Naive thymus-derived CD4-positive, alpha-beta T cell (primary cell): Measurements from ENCODE around the gene NAV2. TPM values are rescaled to one million over a fixed set of nuclear protein-coding genes. Genes with fewer than 3 reads are reported as not detected.

ENCODE experiments used
- ATAC-seq: fragments of 150-1000 bp; cut with Tn5 transposase; 2 replicates; pipeline ENCODE4 v1.10.0; 2021; ENCODE audit warnings: mild to moderate bottlenecking, moderate library complexity
- CTCF ChIA-PET: fragments of 350-600 bp; sonication (Branson Sonifier 250); formaldehyde crosslinking; loops from one replicate; lab custom pipeline; 2021; ENCODE audit warnings: antibody characterized with exemption; lab: Charles Lee
- POLR2A ChIA-PET: fragments of 350-600 bp; sonication (Branson Sonifier 250); formaldehyde crosslinking; loops from one replicate; lab custom pipeline; 2021; ENCODE audit warnings: antibody characterized with exemption, inconsistent platforms; lab: Charles Lee
- DNase-seq, 9 donors: peaks; one replicate each; pipeline versions ENCODE4 v3.0.0 to v3.0.0-alpha.2; 2020 to 2022; ENCODE audit warnings: mixed read lengths in 1 of 9
- H3K27ac ChIP-seq: one replicate; pipeline ENCODE4 v1.7.0; 2013; ENCODE audit warnings: mild to moderate bottlenecking, low read depth, low read length, moderate library complexity
- H3K27me3 ChIP-seq, 2 donors: one replicate each; pipeline ENCODE4 v1.7.0; 2013; ENCODE audit warnings: low read length in 2 of 2, mild to moderate bottlenecking in 2 of 2, moderate library complexity in 2 of 2; ENCODE audit not compliant: control insufficient read depth in 2 of 2, insufficient read depth in 2 of 2
- H3K36me3 ChIP-seq, 3 experiments: 1 replicate in 2 of 3; 2 replicates in 1 of 3; pipeline ENCODE4 v1.7.0; 2013; ENCODE audit warnings: low read length in 3 of 3, mild to moderate bottlenecking in 3 of 3, moderate library complexity in 1 of 3; ENCODE audit not compliant: insufficient read depth in 3 of 3, control insufficient read depth in 2 of 3
- H3K4me1 ChIP-seq, 2 donors: one replicate each; pipeline ENCODE4 v1.7.0; 2013; ENCODE audit warnings: low read length in 2 of 2, mild to moderate bottlenecking in 2 of 2, moderate library complexity in 1 of 2; ENCODE audit not compliant: control insufficient read depth in 2 of 2, insufficient read depth in 2 of 2
- H3K4me3 ChIP-seq: 2 replicates; pipeline ENCODE4 v1.7.0; 2013; ENCODE audit warnings: mild to moderate bottlenecking, low read length
- H3K9me3 ChIP-seq, 3 experiments: 1 replicate in 2 of 3; 2 replicates in 1 of 3; pipeline ENCODE4 v1.7.0; 2013; ENCODE audit warnings: low read length in 3 of 3; ENCODE audit not compliant: control insufficient read depth in 2 of 3
- H3K27ac Mint-ChIP-seq, 9 donors: one replicate each; pipeline ENCODE4 v1.8.0; 2020 to 2022; ENCODE audit warnings: mixed read lengths in 9 of 9, mild to moderate bottlenecking in 8 of 9, moderate library complexity in 5 of 9, inconsistent platforms in 2 of 9
- H3K27me3 Mint-ChIP-seq, 5 donors: one replicate each; pipeline ENCODE4 v1.8.0; 2021 to 2022; ENCODE audit warnings: mixed read lengths in 5 of 5, mild to moderate bottlenecking in 1 of 5
- H3K36me3 Mint-ChIP-seq, 5 donors: one replicate each; pipeline ENCODE4 v1.8.0; 2020 to 2022; ENCODE audit warnings: mixed read lengths in 5 of 5, mild to moderate bottlenecking in 3 of 5, inconsistent platforms in 1 of 5
- H3K4me1 Mint-ChIP-seq, 7 donors: one replicate each; pipeline ENCODE4 v1.8.0; 2020 to 2022; ENCODE audit warnings: mixed read lengths in 7 of 7, mild to moderate bottlenecking in 3 of 7, inconsistent platforms in 1 of 7
- H3K4me3 Mint-ChIP-seq, 10 donors: one replicate each; pipeline ENCODE4 v1.8.0; 2020 to 2022; ENCODE audit warnings: mild to moderate bottlenecking in 10 of 10, mixed read lengths in 10 of 10, moderate library complexity in 6 of 10, inconsistent platforms in 2 of 10
- H3K9me3 Mint-ChIP-seq, 11 donors: one replicate each; pipeline ENCODE4 v1.8.0; 2020 to 2022; ENCODE audit warnings: mixed read lengths in 11 of 11, mild to moderate bottlenecking in 4 of 11, inconsistent platforms in 1 of 11, moderate library complexity in 1 of 11
- intact Hi-C, 2 donors: fragments of 100-400 bp; cut with micrococcal nuclease; formaldehyde crosslinking; loops; one replicate each; pipeline ENCODE4 v1.15.1; 2023
- polyA plus RNA-seq, 2 donors: library from polyadenylated mRNA; unstranded; fragments of 300-500 nt; fragmentation: Illumina TruSeq; gene quantifications; one replicate each; pipeline ENCODE4 v1.2.3, GENCODE V29; 2021
- total RNA-seq, 6 experiments: library from RNA in 5 of 6; stranded (reverse) in 5 of 6; gene quantifications; 1 replicate in 5 of 6; 2 replicates in 1 of 6; pipeline ENCODE4 v1.2.3 and lab custom pipeline; 2021 to 2026

Gene NAV2
- total and polyA plus RNA-seq, 7 experiments from 2014 or later, result 0.24 to 2.2 (median 0.48) TPM; not detected in 2

DNA sequence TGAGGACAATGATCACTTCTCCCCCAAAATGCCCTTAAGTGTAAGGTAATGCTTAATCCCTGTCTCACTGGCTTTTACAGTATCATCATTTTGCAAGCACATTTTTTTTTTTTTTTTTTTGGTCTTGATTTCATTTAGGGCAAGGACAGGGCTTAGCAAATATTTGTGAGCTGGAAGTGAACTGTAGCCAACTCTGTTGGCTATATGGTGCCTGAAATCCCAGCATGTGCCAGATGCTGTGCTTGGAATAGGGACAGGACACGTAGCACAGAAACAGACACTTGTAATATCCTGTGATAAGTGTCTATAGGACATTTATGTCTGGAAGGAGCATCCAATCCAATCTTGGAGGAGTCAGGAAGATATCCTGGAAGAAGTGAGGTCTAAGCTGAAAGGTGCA lies 198.3 kb downstream of the NAV2 start:
- peaks cover 0 to 10% (median 6%) of the 10 kb centered on the region in 5 donors for H3K27me3 Mint-ChIP-seq
- no peaks in the 10 kb centered on the region for H3K4me1 ChIP-seq
- H3K4me1 Mint-ChIP-seq, result no peaks in the 10 kb centered on the region
- no peaks in the 10 kb centered on the region for H3K27me3 ChIP-seq
- intact Hi-C loops, result no loop called here
- H3K27ac ChIP-seq, result no peak overlapping the region
- POLR2A ChIA-PET, result no interaction called here
- H3K36me3 Mint-ChIP-seq, result no peaks in the 10 kb centered on the region
- H3K36me3 ChIP-seq, result no peaks in the 10 kb centered on the region
- no peak for ATAC-seq
- H3K4me3 ChIP-seq, result no peak overlapping the region
- no peaks in the 10 kb centered on the region for H3K9me3 Mint-ChIP-seq
- H3K9me3 ChIP-seq, result no peaks in the 10 kb centered on the region
- no peak overlapping the region for H3K27ac Mint-ChIP-seq
- no peak overlapping the region for H3K4me3 Mint-ChIP-seq
- CTCF ChIA-PET, result no interaction called here
- no peak for DNase-seq

DNA sequence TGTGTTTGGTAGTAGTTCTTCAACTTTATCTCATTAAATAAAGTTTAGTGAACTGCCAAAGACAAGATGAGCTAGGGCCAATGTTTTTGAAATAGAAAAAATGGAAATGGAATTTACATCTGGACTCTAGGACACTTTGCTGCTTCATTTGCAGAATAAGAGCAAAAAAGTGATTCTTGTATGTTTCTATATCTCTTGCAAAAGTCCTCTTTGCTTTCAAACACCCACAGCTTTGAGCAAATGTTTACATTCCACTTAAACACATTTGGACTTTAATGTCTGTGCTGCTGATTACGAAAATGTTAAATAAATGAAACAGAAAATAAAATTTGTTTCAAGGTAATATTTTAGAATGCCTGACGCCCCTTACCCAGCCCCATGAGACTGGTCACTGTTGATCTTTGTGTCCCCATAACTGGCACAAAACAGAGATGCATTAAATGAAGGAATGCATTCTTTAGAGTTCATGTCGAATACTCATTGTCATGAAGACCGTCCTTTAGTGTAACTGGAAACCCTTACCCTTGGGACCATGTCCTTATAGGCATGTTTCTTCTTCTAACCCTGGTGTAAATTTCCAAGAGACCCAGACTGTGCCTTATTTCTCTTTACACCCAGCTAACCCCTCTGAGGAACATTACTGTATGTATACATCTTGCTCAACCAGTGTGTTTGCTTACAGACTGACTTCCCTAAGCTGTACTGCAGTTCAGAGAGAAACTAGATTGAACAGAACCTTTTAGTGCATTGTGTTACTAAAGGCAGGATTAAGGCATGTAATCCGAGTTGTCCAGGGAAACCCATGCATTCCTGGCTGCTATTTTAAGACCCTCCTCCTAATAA lies 199.7 kb downstream of the NAV2 start:
- Mint-ChIP-seq H3K36me3 (no peaks in the 10 kb centered on the region), H3K27ac (no peak overlapping the region), H3K4me3 (no peak overlapping the region), H3K9me3 (no peaks in the 10 kb centered on the region), H3K27me3 (peaks cover 0 to 14% (median 6%) of the 10 kb centered on the region in 5 donors), H3K4me1 (no peaks in the 10 kb centered on the region)
- ATAC-seq, result no peak
- Histone ChIP-seq H3K27ac (no peak overlapping the region), H3K4me1 (no peaks in the 10 kb centered on the region), H3K36me3 (no peaks in the 10 kb centered on the region), H3K9me3 (no peaks in the 10 kb centered on the region), H3K27me3 (no peaks in the 10 kb centered on the region), H3K4me3 (no peak overlapping the region)
- CTCF ChIA-PET, result no interaction called here
- no peak for DNase-seq
- POLR2A ChIA-PET, result no interaction called here
- intact Hi-C loops, result no loop called here

DNA sequence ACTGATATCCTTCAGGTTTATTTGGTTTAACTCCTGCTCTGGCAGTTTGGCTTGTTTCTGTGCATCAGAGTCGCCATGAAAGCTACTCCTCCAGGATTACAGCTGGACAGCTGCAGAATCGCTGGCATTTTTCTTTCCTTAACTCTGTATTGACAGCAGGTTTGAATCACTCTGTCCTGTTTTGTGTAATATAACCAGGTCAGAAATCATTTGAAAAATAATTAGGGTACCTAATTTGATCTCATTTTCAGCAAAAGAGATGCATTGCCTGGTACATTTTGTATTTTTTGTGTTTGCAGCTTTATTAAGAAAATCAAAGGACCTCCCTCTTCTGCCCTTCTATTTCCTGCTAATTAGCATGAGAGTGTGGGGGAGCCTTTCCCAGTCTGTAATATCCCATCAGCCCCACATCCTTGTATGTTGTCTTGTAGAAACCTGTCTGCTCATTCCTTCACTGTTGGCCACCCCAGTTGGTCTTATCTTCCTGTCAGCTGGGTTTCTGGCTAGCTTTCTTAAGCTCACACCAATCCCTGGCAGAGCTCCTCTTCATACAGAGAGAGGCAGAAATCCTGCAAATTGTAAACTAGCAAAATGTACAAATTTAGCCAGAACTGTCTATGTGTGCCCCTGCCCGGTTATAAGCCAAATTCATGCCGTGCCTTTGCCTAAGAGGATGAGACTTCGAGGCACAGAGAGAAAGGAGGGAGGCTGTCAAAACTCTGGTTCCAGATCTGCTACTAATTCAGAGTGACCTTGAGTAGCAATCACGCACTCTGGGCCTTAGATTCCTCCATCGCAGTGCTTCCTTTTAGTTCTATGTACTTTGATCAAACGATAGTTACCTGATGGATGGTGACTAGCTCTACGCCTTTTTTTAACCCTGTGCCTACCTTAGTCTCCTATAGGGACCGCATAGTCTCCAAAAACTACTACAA lies 200.6 kb downstream of the NAV2 start:
- Histone ChIP-seq H3K27ac (no peak overlapping the region), H3K36me3 (no peaks in the 10 kb centered on the region), H3K27me3 (no peaks in the 10 kb centered on the region), H3K4me3 (no peak overlapping the region), H3K4me1 (no peaks in the 10 kb centered on the region), H3K9me3 (no peaks in the 10 kb centered on the region)
- Mint-ChIP-seq H3K27ac (no peak overlapping the region), H3K9me3 (no peaks in the 10 kb centered on the region), H3K4me3 (no peak overlapping the region), H3K4me1 (no peaks in the 10 kb centered on the region), H3K27me3 (peaks cover 3 to 18% (median 6%) of the 10 kb centered on the region in 5 donors), H3K36me3 (no peaks in the 10 kb centered on the region)
- intact Hi-C loops, result no loop called here
- POLR2A ChIA-PET, result no interaction called here
- ATAC-seq (no peak), DNase-seq (no peak)
- CTCF ChIA-PET, result no interaction called here

DNA sequence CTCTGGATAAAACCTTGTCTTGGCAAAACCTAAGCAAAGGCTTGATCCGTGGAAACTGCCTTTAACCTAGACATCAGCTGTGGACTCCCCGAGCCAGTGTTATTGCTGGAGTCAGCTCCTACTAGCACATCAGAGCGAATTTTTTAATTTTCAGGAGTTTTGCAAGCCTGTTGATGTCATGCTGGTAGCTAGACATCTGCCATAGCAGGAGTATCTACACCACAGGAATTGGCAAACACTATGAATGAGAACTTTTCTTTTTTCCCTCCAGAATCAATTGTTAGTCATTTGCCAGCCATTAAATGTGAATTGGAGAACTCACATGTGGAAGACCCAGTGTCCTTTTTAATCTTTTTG lies 201.2 kb downstream of the NAV2 start:
- H3K27ac Mint-ChIP-seq, result no peak overlapping the region
- no peaks in the 10 kb centered on the region for H3K27me3 ChIP-seq
- no peaks in the 10 kb centered on the region for H3K9me3 ChIP-seq
- peaks cover 3 to 24% (median 10%) of the 10 kb centered on the region in 5 donors for H3K27me3 Mint-ChIP-seq
- no peaks in the 10 kb centered on the region for H3K36me3 ChIP-seq
- H3K4me3 ChIP-seq, result no peak overlapping the region
- no peaks in the 10 kb centered on the region for H3K4me1 Mint-ChIP-seq
- H3K4me1 ChIP-seq, result no peaks in the 10 kb centered on the region
- POLR2A ChIA-PET, result no interaction called here
- intact Hi-C loops, result no loop called here
- H3K4me3 Mint-ChIP-seq, result no peak overlapping the region
- H3K36me3 Mint-ChIP-seq, result no peaks in the 10 kb centered on the region
- CTCF ChIA-PET, result no interaction called here
- H3K9me3 Mint-ChIP-seq, result peaks cover 0 to 1% (median 0%) of the 10 kb centered on the region in 11 donors
- ATAC-seq, result no peak
- DNase-seq, result no peak
- H3K27ac ChIP-seq, result no peak overlapping the region

DNA sequence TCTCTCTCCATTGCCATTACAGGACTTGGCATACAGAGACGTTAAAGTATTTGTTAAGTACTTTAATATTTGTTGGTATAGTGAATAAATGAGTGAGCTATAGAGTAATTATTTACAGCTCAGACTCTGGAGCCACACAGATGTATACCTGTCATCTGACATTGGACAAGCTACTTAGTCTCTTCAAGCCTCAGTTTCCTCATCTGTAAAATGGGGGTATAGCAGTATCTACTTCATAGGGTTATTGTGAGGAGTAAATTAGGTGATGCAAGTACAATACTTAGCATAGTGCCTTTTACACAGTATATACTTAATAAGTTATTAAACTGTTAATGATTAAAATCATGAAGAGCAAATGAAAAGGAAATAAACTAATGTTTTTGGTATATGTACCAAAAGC lies 203.2 kb downstream of the NAV2 start:
- CTCF ChIA-PET, result no interaction called here
- Histone ChIP-seq H3K36me3 (no peaks in the 10 kb centered on the region), H3K4me3 (no peak overlapping the region), H3K27ac (no peak overlapping the region), H3K4me1 (no peaks in the 10 kb centered on the region), H3K9me3 (no peaks in the 10 kb centered on the region), H3K27me3 (no peaks in the 10 kb centered on the region)
- ATAC-seq (no peak), DNase-seq (no peak)
- POLR2A ChIA-PET, result no interaction called here
- Mint-ChIP-seq H3K4me1 (no peaks in the 10 kb centered on the region), H3K9me3 (peaks cover 0 to 1% (median 0%) of the 10 kb centered on the region in 11 donors), H3K27ac (no peak overlapping the region), H3K27me3 (peaks cover 6 to 32% (median 17%) of the 10 kb centered on the region in 5 donors), H3K36me3 (no peaks in the 10 kb centered on the region), H3K4me3 (no peak overlapping the region)
- intact Hi-C loops, result no loop called here

DNA sequence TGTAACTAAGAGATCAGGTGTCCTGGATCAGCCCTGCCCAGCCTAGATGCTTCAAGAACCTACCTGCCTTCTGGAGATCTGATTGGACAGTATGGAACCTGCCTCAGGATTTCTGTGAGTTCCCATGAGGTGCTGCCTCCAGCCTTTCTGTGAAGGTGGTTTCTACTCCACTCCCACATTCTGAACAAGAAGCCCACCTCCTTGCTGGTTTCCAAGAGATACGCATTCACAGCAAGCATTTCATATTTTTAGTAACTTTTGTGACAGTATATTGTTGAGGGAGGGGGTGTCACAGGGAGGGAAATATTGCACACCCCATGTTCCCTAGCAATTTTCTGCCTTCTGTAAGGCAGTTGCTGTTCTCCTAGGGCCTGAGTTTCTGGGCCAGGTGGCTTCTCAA lies 204.4 kb downstream of the NAV2 start:
- ChIA-PET CTCF (no interaction called here), POLR2A (no interaction called here)
- DNase-seq (no peak), ATAC-seq (no peak)
- Mint-ChIP-seq H3K36me3 (no peaks in the 10 kb centered on the region), H3K9me3 (peaks cover 0 to 1% (median 0%) of the 10 kb centered on the region in 11 donors), H3K4me1 (no peaks in the 10 kb centered on the region), H3K4me3 (no peak overlapping the region), H3K27ac (no peak overlapping the region), H3K27me3 (peaks cover 2 to 32% (median 17%) of the 10 kb centered on the region in 5 donors)
- H3K9me3 ChIP-seq, result no peaks in the 10 kb centered on the region
- H3K4me3 ChIP-seq, result no peak overlapping the region
- H3K27me3 ChIP-seq, result no peaks in the 10 kb centered on the region
- no peaks in the 10 kb centered on the region for H3K36me3 ChIP-seq
- H3K4me1 ChIP-seq, result no peaks in the 10 kb centered on the region
- H3K27ac ChIP-seq, result no peak overlapping the region
- intact Hi-C loops, result no loop called here
